Erythroblast (primary cell): ENCODE data around the gene HIBADH.
"Not testable (repeated sequence)": the region's sequence is repeated elsewhere in the genome, so short reads cannot be mapped to it uniquely, and the experiment has no call there.

Source experiments
- DNase-seq, 2 experiments: peaks; one replicate each; lab custom pipeline; 2025; lab: John Stamatoyannopoulos, UW
- GATA1 ChIP-seq: IDR thresholded peaks from 2 replicates; pipeline ENCODE4 v1.6.1; 2011; ENCODE audit warnings: low read depth, mild to moderate bottlenecking, control low read depth, low read length, moderate library complexity
- POLR2A ChIP-seq: IDR thresholded peaks from 2 replicates; pipeline ENCODE4 v1.6.1; 2011; ENCODE audit warnings: mild to moderate bottlenecking, low read length

HIBADH gene

GRCh38 chr7:27519793-27520469 is 142.8 kb downstream of the HIBADH start:
- DNase-seq: no peak
- TF ChIP-seq GATA1 (no peak), POLR2A (no peak)

GRCh38 chr7:27518561-27519350 is 143.9 kb downstream of the HIBADH start:
- TF ChIP-seq GATA1 (no peak), POLR2A (no peak)
- no peak for DNase-seq

- DNase-seq: no peak
These were observed 146.3 kb downstream of the HIBADH start for GRCh38 chr7:27516421-27516820.

GRCh38 chr7:27515933-27516332 is 146.8 kb downstream of the HIBADH start:
- TF ChIP-seq GATA1 (no peak), POLR2A (no peak)
- no peak for DNase-seq

More at GRCh38 chr7:27516421-27516820, 146.3 kb downstream of the HIBADH start:
- no peak for TF ChIP-seq POLR2A
- TF ChIP-seq GATA1: no peak

- TF ChIP-seq GATA1 (no peak), POLR2A (no peak)
- DNase-seq: no peak
These were observed 147.8 kb downstream of the HIBADH start for GRCh38 chr7:27514861-27515260.

DNA sequence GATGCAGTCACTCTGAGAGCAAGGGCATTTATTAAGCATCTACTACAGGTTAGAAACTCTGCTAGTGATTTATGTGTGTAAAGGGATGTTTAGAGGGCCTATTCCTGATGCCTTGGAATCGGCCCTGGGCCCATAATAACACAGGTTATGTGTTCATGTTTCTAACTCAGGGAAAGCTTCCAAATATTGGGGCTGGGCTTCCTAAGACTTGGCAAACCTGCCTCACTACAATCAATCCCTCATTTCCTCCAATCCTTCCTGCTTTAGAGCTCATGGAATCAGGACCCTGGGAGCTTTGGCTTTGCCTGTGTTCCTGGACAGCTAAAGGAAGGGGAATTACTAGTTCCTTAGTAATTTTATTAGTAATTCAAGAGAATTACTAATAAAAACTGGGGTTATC is 148.8 kb downstream of the HIBADH start:
- no peak for DNase-seq
- TF ChIP-seq GATA1: no peak
- no peak for TF ChIP-seq POLR2A

DNA sequence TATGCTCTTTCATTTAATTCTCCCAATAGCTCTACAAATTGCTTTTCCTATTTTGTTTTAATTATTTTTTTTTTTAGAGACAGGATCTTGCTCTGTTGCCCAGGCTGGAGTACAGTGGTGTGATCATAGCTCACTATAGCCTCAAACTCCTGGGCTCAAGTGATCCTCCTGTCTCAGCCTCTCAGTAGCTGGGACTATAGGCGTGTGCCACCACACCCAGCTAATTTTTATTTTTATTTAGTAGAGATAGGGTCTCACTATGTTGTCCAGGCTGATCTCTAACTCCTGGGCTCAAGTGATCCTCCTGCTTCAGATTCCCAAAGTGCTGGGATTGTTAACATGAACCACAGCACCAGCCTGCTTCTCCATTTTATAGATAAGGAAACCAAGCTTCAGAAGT is 151.3 kb downstream of the HIBADH start:
- DNase-seq: not testable (repeated sequence)

DNA sequence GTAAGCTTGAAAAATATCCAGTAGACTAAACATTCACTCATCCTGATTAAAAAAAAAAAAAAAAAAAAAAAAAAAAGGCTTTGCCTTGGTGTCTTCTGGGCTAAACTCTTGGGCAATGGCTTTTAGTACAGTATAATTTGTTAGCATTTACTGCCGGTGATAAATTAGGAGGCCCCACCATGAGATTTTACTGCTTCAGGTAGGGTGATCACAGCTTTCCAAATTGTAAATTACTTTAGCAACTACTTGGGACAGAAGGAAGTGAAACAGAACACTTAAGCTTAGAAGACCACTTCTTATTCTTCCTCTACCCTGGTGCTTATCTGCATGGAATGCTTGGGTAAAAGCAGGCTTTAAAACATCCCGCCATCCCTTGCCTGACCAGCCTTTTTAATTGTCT is 152.1 kb downstream of the HIBADH start:
- TF ChIP-seq POLR2A: no peak
- TF ChIP-seq GATA1: no peak
- DNase-seq: no peak

DNA sequence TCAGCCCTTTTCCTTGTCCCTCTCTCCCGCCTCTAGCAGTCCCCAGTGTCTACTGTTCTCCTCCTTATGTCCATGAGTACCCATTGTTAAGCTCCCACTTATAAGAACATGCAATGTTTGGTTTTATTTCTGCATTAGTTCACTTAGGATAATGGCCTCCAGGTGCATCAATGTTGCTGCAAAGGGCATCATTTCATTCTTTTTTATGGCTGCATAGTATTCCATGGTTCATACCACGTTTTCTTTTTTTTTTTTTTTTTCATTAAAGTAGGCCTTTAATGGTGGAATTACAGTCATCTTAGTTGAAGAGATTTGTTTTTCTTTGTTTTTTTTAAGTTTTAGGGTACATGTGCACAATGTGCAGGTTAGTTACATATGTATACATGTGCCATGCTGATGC is 160.8 kb downstream of the HIBADH start:
- DNase-seq: not testable (repeated sequence)

GRCh38 chr7:27501001-27501400 is 161.7 kb downstream of the HIBADH start:
- no peak for DNase-seq
- TF ChIP-seq GATA1 (no peak), POLR2A (no peak)

- TF ChIP-seq GATA1: no peak
- no peak for TF ChIP-seq POLR2A
- no peak for DNase-seq
These were observed 170.5 kb downstream of the HIBADH start for GRCh38 chr7:27492224-27492623.

- DNase-seq: no peak
- no peak for TF ChIP-seq GATA1
- no peak for TF ChIP-seq POLR2A
These were observed 171.1 kb downstream of the HIBADH start for GRCh38 chr7:27491534-27491933.

DNA sequence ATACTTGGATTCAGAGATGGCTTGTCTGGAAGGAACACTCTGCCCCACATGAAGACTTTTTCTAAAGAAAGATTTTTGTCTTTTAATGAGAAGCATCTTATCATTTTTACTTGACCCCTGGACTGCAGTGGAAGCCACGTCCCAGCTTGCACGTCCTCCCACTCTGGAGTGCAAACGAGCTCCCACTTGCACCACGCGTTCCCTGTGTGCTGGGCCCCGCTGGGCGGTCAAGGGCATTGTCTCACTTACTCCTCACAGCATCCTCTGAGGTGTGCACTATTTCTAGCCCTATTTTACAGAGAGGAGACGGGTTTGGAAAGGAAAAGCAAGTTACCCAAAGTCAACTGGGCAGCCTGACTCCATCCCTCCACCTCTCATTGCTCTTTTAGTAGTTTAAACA is 175.2 kb downstream of the HIBADH start:
- DNase-seq: no peak
- TF ChIP-seq GATA1: no peak
- no peak for TF ChIP-seq POLR2A

GRCh38 chr7:27484451-27484850 is 178.2 kb downstream of the HIBADH start:
- TF ChIP-seq POLR2A (no peak), GATA1 (no peak)
- no peak for DNase-seq

- no peak for DNase-seq
- TF ChIP-seq POLR2A (no peak), GATA1 (no peak)
These were observed 180.5 kb downstream of the HIBADH start for GRCh38 chr7:27482219-27482618.
